HG03108 (cell line): ENCODE results near the gene SPAG4.
A peak's percentile ranks its signal among the peaks of the same experiment; 100 is the strongest.

Source experiments
- ATAC-seq: cut with Tn5 transposase; IDR thresholded peaks from one replicate; pipeline ENCODE4 v1.9.1; 2021; ENCODE audit warnings: moderate library complexity; ENCODE audit not compliant: unreplicated experiment

Gene SPAG4

GRCh38 chr20:35598899-35599775, 16.5 kb upstream of the SPAG4 start:
- ATAC-seq = no peak

GRCh38 chr20:35599776-35600120, 15.9 kb upstream of the SPAG4 start:
- no peak for ATAC-seq

- no peak for ATAC-seq
Observed at GRCh38 chr20:35600176-35600992, 15.2 kb upstream of the SPAG4 start.

GRCh38 chr20:35600993-35601973, 14.3 kb upstream of the SPAG4 start:
- ATAC-seq = peak; percentile 52

- no peak for ATAC-seq
Observed at GRCh38 chr20:35601990-35602389, 13.6 kb upstream of the SPAG4 start.

- no peak for ATAC-seq
Observed at GRCh38 chr20:35602851-35603495, 12.7 kb upstream of the SPAG4 start.

GRCh38 chr20:35603695-35604448, 11.8 kb upstream of the SPAG4 start:
- no peak for ATAC-seq

- ATAC-seq = no peak
Observed at GRCh38 chr20:35604449-35604747, 11.2 kb upstream of the SPAG4 start.

- ATAC-seq = no peak
Observed at GRCh38 chr20:35606127-35606526, 9.5 kb upstream of the SPAG4 start.

- ATAC-seq = no peak
Observed at GRCh38 chr20:35607003-35607735, 8.5 kb upstream of the SPAG4 start.

GRCh38 chr20:35610833-35611427, 4.7 kb upstream of the SPAG4 start:
- no peak for ATAC-seq

GRCh38 chr20:35611482-35611881, 4.1 kb upstream of the SPAG4 start:
- ATAC-seq = no peak

- ATAC-seq = peak; percentile 22
Observed at GRCh38 chr20:35616465-35617396, 1.1 kb downstream of the SPAG4 start.

- ATAC-seq = no peak
Observed at GRCh38 chr20:35617397-35618262, 2.0 kb downstream of the SPAG4 start.

GRCh38 chr20:35618263-35619131, 2.9 kb downstream of the SPAG4 start:
- no peak for ATAC-seq
